ENCODE data around the gene TNPO3. TPM values are rescaled to one million over a fixed set of nuclear protein-coding genes. Genes with fewer than 3 reads are reported as not detected.

Gene TNPO3
- total RNA-seq, 2 donors from 2014 or later = 15.8 to 23.9 TPM

DNA sequence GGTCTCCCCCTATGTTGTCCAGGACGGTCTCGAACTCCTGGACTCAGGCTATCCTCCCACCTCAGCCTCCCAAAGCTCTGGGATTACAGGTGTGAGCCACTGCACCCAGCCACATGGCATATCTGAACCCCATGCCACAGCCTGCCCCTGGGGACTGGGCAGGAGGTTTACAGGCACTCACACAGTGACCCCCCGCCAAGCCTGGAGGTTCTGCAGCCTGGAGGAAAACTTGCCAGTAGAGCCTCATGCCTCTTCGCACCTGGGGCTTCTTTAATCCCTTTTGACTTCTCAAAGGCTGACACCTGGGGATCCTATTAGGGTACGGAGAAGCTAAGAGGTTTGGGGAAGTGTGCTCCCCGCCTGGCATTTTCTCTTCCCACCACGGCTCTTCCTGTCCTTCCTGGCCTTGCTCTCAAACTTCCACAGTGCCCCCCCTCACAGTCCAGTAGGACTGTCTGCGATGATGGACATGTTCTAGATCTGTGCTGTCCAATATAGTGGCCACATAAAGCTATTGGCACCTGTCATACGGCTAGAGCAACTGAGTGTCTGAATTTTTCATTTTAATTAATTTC is 133.0 kb downstream of the TNPO3 start:
- Histone ChIP-seq H3K27ac (no peak overlapping the region), H3K36me3 (replicated peaks in 1 of 2; ENCODE audit: insufficient read depth in 1 of 2, low read depth in 2 of 2) (no peaks in the 10 kb centered on the region), H3K4me1 (peaks cover 6% of the 10 kb centered on the region), H3K27me3 (no peaks in the 10 kb centered on the region), H3K9me3 (no peaks in the 10 kb centered on the region), H3K4me3 (no peak overlapping the region)
- WGBS, 2 donors = 72 to 82% methylated on average over 9 of the region's 9 CpGs
- intact Hi-C loops (cut with DNase I) = no loop called here
- no peak for ATAC-seq
- TF ChIP-seq, protein P1, sequence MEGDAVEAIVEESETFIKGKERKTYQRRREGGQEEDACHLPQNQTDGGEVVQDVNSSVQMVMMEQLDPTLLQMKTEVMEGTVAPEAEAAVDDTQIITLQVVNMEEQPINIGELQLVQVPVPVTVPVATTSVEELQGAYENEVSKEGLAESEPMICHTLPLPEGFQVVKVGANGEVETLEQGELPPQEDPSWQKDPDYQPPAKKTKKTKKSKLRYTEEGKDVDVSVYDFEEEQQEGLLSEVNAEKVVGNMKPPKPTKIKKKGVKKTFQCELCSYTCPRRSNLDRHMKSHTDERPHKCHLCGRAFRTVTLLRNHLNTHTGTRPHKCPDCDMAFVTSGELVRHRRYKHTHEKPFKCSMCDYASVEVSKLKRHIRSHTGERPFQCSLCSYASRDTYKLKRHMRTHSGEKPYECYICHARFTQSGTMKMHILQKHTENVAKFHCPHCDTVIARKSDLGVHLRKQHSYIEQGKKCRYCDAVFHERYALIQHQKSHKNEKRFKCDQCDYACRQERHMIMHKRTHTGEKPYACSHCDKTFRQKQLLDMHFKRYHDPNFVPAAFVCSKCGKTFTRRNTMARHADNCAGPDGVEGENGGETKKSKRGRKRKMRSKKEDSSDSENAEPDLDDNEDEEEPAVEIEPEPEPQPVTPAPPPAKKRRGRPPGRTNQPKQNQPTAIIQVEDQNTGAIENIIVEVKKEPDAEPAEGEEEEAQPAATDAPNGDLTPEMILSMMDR (IDR thresholded peaks at IDR 0.05) = no peak
- no peak for TF ChIP-seq POLR2A (IDR thresholded peaks at IDR 0.05)
- DNase-seq = no peak

DNA sequence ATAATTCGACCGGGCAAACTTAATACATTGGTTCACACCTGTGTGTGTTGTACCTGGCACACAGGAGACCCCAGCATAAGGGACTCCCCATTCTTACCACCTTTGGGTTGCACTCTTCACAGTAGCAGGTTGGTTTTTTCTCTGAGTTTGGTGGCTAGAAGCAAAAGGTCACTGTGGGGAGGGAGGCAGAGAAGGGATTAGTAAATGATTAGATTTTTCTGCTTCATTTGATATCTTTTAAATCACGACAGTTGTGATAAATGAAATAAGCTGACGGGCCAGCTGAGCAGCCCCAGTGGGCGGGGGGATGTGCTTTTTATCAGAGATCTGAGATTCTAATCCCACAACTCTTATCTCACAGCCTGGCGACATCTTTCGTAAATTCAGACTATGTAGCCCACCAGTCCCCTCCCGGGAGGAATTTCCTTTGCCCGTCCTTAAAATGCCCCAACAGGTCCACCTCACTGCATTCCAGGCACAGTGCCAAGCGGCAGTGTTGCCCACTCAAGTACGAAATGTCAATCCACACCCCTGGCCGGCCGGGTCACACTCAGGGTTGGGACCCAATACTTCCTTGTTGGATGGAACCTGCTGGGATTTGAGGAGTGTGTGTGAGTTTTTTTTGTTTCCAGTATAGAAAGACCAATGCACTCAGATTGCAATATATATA is 133.9 kb downstream of the TNPO3 start:
- WGBS, 2 donors = 18 to 21% methylated on average over 13 of the region's 13 CpGs
- Histone ChIP-seq H3K27me3 (no peaks in the 10 kb centered on the region), H3K9me3 (no peaks in the 10 kb centered on the region), H3K4me1 (peaks cover 6% of the 10 kb centered on the region), H3K4me3 (no peak overlapping the region), H3K27ac (no peak overlapping the region), H3K36me3 (replicated peaks in 1 of 2; ENCODE audit: insufficient read depth in 1 of 2, low read depth in 2 of 2) (no peaks in the 10 kb centered on the region)
- TF ChIP-seq, protein P1 (IDR thresholded peaks at IDR 0.05) = no peak
- no peak for TF ChIP-seq POLR2A (IDR thresholded peaks at IDR 0.05)
- no peak for DNase-seq
- intact Hi-C loops (cut with DNase I) = no loop called here
- ATAC-seq = peak; percentile 21

DNA sequence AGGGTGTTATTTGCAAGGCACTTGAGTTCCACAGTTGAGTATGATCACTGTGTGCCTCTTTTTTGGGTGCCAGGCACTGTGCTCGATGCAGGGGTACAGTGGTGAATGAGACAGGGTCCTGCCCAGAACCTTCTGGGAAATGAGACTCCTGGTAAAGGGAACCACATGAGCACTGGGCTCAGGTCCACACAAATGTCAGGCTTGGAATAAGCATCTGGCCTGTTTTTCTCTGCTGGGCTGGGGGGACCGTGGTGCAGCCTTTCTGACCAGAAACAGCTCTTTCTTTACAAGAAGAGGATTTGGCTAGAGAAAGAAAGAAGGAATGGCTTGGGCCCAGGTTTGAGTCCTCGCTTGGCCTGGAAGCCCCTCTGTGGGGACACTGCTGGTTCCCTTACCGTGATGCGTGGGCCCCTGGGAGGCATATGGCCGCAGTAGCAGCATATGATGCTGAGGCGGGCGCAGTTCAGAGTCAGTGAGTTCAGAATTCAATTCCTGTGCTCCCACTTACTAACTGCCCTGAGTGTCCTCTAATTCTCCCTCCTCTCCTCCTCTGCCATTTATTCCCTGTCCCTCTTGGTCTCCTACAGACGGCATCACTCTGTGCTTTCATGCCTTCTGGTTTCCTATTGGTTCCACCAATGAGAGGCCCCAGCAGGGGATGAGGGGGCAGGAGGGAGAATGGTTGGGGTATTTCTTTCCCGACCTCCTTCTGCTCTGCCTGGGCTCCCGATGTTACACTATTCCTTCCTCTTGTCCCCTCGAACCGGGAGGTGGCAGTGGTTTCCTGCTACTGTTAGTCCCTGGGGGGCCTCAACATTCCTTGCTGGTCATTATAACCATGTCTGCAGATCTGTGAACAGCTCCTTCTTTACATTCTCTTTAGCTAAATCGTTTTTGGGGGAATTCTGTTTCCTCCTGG is 134.8 kb downstream of the TNPO3 start:
- no peak overlapping the region for H3K27ac ChIP-seq
- no peaks in the 10 kb centered on the region for H3K9me3 ChIP-seq
- TF ChIP-seq POLR2A (IDR thresholded peaks at IDR 0.05) = no peak
- TF ChIP-seq, protein P1 (IDR thresholded peaks at IDR 0.05) = no peak
- no peaks in the 10 kb centered on the region for H3K27me3 ChIP-seq
- H3K4me3 ChIP-seq = no peak overlapping the region
- peaks cover 6% of the 10 kb centered on the region for H3K4me1 ChIP-seq
- intact Hi-C loops (cut with DNase I) = no loop called here
- ATAC-seq (peak; percentile 45), DNase-seq (no peak)
- H3K36me3 ChIP-seq (replicated peaks in 1 of 2; ENCODE audit: insufficient read depth in 1 of 2, low read depth in 2 of 2) = no peaks in the 10 kb centered on the region
- WGBS, 2 donors = 57 to 64% methylated on average over 14 of the region's 14 CpGs

DNA sequence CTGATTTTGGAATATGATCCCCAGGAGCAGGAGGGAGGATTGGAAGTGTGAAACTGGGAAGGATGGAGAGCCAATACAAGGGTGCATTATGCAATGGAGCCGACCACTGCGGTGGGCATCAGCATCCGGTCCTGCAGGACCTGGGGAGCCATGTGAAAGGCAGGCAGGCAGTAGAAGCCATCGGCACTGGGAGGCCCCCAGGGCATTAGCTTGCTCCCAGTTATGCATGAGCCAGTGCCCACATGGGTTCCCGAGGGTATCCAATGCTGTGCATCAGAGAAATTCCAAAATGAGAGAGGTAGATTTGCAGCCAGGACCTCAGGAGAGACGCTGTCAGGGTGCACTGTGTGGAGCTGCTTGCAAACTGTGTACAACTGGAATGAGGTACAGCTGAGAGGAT is 135.7 kb downstream of the TNPO3 start:
- H3K36me3 ChIP-seq (replicated peaks in 1 of 2; ENCODE audit: insufficient read depth in 1 of 2, low read depth in 2 of 2) = no peaks in the 10 kb centered on the region

More for the DNA sequence above, 135.7 kb downstream of the TNPO3 start:
- intact Hi-C loops (cut with DNase I) = no loop called here
- no peaks in the 10 kb centered on the region for H3K9me3 ChIP-seq
- TF ChIP-seq POLR2A (IDR thresholded peaks at IDR 0.05) = no peak
- TF ChIP-seq, protein P1 (IDR thresholded peaks at IDR 0.05) = no peak
- WGBS, 2 donors = 67 to 76% methylated on average over 5 to 6 of the region's 6 CpGs
- peaks cover 6% of the 10 kb centered on the region for H3K4me1 ChIP-seq
- no peak overlapping the region for H3K4me3 ChIP-seq
- DNase-seq (no peak), ATAC-seq (no peak)
- peaks cover 0 to 6% of the 10 kb centered on the region in 2 donors for H3K27me3 ChIP-seq
- H3K27ac ChIP-seq = no peak overlapping the region
